Activated T-cell treated with anti-CD3 and anti-CD28 coated beads for 4 hours (primary cell): ENCODE results near the gene CSPG5.

Source experiments
- DNase-seq: peaks from one replicate; pipeline ENCODE4 v3.0.0-alpha.2; 2020

Gene CSPG5, protein sequence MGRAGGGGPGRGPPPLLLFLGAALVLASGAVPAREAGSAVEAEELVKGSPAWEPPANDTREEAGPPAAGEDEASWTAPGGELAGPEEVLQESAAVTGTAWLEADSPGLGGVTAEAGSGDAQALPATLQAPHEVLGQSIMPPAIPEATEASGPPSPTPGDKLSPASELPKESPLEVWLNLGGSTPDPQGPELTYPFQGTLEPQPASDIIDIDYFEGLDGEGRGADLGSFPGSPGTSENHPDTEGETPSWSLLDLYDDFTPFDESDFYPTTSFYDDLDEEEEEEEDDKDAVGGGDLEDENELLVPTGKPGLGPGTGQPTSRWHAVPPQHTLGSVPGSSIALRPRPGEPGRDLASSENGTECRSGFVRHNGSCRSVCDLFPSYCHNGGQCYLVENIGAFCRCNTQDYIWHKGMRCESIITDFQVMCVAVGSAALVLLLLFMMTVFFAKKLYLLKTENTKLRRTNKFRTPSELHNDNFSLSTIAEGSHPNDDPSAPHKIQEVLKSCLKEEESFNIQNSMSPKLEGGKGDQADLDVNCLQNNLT

DNA sequence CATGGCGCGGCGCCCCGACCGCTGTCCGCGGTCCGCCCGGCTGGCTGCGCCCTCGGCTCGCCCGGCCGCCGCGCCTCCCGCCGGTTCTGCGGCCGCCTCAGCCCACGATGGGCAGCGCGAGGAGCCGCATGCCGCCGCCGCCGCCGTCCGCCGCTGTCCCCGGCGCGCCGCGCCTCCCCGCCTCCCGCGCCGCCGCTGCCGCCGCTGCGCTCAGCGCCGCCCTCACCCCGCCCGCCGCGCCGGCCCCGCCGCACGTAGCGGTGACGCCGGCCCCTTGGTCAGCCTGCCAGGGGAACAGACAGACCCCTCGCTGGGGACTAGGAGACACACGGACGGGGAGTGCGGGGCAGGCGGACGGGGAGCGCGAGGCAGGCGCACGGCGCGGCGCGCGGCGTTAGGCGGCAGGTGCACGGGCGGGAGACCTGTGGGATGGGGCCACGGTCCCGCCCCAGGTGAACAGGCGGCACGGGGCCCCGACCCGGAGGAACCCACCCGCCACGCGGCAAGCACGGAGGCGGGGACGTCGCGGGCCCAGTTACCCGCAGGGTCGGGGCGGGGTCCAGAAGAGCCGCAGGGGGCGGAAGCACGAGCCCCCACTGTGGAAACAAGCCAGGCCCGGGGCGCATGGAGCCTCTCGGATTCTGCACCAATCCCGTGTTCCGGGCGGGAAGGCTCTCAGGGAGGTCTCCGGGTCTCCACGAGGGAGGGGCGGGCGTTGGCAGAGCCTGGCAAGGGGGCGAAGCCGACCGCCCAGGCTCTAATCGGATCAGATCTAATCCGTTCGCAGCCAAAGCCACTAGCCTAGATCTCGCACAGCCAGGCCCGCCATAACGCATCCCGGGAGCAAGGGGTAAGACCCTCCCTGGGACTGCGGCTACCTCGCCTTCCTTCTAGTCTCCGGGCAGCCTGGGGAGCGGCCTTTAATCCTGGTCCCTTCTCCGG is at the start of gene CSPG5:
TSS of gene CSPG5 (minus strand) at position 175 of the 942 bp plus-strand sequence. CDS start at position 3, 172 bp downstream.
- DNase-seq, result no peak

DNA sequence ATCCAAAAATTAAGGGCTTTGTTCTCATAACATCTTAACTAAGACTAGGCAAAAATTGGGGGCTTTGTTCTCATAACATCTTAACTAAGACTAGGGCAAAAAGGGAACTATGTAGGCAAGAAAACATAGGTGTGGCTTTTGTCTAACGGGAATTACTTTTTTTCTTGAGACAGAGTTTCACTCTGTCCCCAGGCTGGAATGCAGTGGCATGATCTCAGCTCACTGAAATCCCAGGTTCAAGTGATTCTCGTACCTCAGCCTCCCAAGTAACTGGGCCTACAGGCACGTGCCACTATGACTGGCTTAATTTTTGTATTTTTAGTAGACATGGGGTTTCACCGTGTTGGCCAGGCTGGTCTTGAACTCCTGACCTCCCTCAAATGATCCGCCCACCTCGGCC is 49.8 kb upstream of the CSPG5 start:
- no peak for DNase-seq

DNA sequence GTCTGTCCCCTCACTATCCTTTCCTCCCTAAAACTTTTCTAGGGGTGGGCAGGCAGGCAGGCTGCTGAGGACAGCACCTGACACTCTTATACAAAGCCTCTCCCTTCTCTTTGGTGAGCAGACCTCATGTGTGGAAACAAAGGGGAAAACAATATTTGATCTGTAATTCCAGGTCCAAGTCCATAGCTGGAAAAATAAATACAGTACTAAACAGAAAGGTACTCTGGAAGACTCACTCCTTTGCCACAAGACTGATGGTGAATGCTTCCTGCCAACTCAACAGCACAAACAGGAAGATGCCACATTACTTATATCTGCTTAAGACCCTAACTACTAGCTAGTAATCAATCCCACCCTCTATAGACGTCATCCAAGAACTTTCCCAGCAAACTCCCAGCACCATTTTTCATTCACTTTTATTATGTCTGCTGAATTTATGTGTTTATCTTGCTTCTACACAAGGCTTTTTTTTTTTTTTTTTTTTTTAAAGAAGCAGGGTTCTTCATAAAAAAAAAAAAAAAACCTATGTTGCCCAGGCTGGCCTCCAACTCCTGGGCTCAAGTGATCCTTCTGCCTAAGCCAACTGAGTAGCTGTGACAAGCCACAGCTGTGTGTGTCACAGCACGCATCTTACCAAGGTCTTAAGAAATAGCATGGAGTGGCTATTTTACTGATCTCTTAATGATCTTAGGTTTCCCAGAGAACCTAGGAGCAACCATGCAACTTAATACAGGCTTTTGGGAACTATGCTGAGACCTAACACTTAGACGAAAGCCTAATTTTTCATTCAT is 44.2 kb upstream of the CSPG5 start:
- no peak for DNase-seq

DNA sequence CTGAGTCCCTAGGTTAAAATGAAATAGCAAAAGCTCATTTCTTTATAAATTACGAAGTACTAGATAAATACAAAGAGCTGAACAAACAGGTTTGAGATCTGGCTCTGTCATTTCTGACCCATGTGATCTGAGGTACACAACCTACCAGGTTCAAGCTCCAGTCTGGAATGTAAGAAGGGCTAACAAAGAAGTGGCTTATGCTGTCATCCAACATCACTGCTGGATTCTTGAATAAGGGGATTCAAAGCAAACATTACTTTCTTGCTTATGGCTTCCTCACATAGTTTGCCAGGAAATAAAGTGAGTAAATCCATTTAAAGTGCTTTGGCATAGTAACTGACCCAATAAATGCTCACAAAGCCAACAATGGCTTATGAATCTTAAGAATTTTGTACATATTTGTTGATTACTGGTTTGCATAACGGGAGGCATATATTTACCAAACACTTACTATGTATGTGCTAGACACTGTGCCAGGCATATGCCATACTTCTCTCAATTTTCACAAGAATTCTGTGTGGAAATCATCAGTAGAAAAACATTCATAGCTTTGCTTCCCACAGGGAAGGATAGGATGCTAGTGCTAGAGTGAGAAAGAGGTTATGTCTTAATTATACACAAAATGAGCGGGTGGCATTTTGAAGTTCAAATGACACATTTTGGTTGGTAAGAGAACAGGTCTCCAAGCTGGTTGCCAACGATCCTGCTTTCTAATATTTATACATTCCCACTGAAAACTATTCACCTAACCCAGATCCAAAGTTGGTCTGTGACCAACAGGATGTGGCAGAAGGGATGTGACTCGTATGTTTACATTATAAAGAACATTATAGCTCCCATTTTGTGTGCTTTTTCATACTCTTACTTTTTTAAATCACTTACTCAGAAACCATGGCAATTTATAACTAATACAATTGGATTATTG is 38.7 kb upstream of the CSPG5 start:
- no peak for DNase-seq

DNA sequence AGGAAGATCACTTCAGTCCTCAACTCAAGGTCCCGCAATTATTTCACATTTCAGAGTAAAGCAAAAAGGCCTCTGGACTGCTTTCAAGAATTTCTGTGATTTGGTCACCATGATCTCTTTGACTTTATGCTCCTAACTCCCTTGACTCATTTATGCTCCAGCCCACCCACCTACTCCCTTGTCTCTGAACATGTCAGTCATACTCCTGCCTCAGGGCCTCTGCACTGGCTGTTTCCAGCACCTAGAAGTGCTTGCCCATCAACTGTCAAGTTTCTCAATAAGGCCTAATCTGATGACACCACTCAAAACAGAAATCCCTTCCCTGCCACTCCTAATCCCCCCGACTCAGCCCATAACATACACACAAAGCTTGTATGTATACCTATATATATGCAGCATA is 36.1 kb upstream of the CSPG5 start:
- no peak for DNase-seq

DNA sequence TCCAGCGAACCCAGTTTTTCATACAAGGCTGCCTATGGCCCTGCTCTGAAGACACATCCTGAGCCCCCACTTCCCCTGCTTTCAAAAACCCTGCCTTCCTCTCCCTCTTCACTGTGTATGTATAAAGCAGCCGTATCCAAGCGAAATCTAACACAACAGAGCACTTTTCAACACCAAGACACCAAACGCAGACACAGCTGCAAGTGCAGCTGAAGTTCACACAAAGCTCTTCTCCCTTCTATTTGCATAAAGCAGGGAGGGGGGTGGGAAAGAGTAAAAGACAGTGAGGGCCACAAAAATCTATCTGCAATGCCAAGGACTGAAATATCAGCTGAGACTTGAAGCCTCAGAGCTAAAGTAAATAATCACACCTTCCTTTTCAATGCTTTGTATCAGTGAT is 35.1 kb upstream of the CSPG5 start:
- no peak for DNase-seq

DNA sequence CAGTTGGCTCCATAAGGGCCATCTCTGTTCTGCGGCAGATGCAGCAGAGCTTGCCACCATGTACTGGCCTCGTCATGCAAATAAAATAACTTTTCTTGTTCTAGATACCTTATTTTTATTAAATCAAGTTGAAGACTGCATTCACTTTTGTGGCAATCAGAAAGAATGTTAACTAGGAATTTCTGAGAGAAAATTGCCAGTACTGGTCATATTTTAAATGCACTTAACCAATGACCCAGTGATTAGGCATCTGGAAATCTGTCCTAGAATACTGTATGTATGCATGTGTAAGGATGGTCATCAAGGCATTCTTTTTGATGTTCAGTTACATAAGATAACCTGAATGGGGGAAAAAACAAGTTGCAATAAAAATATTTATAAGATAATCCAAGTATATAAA is 34.2 kb upstream of the CSPG5 start:
- DNase-seq, result no peak

DNA sequence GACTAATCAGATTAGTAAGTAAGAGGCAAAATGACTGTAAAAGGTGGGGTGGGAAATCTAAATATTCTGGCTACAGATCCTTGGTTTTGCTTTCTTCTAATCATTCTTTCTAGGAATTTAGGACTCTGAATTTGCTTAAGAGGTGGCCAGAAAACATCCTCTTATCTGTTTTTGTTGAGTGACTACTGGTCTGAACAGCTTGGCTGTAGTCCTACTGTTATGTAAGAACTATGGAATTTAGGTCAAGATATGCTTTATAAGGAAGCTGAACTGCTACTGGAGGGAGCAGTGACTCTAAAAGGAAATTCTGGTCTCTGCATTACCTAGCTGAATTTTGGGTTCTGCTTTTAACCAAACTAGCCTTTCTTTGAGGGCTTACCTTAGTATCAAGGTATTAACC is 33.5 kb upstream of the CSPG5 start:
- no peak for DNase-seq

DNA sequence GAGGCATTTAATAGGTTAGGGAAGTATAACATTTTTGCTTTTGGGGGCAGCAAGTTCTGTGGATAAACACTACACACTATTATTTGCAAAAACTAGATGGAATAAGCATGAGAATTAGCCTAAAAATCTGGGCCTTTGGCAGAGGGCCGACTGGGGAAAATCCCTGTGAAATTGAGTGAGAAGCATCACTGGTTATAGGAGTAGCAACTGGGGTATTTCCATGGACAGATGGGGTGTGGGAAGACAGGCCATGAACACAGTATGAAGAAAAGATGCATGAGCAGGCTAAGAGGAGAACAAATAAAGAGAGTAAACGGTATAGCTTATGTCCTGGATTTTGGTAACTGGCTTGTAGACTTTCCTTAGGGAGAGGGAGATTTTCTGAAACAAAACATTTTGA is 32.9 kb upstream of the CSPG5 start:
- DNase-seq, result no peak

DNA sequence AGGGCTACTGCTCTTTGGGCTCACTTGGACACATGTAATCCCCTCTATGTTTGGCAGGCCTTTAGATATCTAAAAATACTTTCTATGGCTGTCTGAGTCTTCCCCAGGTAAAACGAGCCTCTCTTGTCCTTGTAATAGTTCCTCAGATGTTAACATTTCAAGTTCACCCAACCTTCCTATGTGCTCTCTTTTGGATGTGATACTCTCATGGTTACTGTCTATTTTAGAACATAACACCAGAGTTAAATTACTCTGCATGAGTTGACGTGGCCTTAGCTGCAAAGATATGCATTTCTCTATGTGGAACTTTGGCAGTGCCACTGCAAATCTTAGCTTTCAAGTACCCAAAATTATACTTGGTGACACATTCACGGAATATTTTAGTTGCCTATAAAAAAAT is 31.9 kb upstream of the CSPG5 start:
- DNase-seq, result no peak

DNA sequence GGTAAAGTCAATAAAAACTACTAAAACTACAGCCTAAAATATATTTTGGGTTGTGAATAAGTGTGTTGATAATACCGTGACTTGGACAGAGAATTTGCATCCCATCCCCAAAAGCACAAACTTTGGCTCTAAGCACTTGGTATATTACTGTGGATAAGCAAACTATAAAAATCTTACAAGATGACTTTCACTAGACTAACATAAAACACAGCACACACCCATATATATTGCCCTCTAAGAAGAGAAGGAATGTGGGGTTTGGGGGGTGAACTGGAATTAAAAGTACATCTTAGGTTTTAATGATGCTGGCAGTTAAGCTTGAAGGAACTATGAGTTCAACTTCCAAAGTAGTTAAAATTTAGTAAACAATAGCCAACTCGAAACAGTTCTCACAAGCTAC is 28.7 kb upstream of the CSPG5 start:
- DNase-seq, result no peak

DNA sequence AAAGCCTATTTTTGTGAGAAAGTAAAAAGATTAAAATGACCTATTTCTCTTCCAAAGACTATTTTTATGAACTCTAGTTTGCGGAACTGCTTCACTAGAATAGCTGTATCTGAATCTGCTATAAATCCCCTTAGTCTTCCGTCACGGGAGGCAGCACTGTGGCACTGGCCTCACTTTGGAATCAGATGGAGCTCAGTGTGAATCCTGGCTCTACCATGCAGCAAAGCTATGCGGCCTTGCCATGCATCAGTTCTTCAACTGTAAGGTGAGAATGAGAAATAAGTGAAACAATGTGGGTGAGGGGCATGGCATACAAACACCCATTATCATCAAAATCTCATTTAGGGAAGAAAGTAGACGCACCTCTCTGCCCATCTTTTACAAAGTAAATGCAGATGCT is 27.5 kb upstream of the CSPG5 start:
- no peak for DNase-seq

DNA sequence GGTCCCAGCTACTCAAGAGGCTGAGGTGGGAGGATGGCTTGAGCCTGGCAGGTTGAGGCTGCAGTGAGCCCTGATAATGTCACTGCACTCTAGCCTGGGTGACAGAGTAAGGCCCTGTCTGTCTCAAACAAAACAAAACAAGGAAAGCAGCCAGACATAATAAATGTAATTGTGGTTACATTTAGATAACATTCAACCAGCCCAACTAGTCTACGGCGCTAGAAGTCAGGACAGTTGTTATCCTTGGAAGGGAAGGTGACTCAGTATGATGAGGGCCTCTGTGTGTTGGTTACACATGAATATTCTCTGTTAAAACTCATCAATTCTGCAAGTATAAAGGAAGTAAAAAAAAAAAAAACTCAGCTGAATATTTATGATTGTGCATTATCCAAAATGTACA is 27.0 kb upstream of the CSPG5 start:
- no peak for DNase-seq

DNA sequence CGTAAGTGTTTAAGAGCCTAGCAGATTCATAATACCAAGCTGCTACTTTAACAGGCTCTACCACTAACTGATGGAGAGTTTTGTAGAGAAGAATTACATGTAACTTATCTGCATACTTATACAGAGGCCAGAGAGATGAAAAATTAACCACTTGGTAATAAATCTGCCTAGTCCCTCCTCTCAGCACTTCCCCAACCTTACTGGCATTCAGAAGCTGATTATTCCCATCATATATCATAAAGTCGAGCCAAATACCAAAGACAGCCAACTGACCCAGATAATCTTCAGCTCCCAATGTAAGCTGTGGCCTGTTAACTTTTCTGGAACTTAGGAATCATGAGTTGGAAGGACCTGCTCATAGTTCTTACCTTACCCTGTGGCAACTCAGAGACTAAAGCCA is 25.5 kb upstream of the CSPG5 start:
- DNase-seq, result no peak

DNA sequence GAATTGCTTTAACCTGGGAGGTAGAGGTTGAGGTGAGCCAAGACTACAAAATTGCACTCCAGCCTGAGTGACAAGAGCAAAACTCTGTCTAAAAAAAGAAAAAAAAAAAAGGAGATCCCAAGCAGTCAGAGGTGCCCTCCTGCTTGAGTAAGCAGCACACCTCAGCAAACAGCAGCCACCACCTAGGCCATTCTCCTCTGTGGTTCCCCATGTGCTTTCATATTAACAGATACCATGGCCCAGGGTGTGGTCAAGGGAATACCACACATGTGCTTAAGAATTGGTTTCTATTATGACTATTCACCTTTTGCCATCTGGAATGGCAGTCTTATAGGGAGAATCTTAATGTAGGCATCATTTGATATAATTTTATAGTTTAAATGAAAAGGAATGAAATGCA is 24.7 kb upstream of the CSPG5 start:
- DNase-seq, result no peak

DNA sequence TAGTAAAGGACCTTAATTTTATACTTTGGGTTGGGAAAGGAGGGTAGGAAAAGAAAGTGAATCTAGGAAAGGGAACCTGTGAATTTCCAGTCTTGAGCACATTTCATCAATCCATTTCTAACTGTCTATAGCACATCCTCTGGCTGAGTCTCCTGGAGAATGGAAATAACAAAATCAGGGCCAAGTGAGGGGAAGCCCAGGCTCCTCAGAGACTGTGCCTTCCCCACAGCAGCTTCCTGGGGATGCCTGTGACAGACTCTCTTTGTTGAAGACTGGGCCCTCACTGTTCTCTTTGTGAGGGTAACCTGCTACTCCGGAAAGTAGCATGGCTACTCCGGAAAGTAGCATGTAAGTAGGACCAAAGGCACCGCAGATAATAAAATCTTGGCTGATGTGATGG is 22.6 kb upstream of the CSPG5 start:
- DNase-seq, result no peak

DNA sequence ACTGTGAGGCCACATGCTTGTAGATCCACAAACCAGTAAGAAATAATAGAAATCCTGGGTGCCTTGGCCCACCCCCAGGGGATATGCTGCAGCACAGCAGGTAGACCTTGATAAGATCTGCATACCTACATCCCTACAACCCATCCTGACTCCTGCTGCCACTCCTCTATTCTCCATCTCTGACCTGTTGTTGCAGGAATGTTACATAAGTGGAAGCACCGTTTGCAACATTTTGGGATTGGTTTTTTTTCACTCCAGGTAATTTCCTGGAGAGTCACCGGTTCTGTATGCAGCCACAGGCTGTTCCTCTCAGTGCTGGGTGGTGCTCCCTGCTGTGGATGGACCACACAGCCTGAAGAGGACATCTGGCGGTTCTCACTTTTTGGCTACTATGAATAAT is 16.1 kb upstream of the CSPG5 start:
- no peak for DNase-seq

DNA sequence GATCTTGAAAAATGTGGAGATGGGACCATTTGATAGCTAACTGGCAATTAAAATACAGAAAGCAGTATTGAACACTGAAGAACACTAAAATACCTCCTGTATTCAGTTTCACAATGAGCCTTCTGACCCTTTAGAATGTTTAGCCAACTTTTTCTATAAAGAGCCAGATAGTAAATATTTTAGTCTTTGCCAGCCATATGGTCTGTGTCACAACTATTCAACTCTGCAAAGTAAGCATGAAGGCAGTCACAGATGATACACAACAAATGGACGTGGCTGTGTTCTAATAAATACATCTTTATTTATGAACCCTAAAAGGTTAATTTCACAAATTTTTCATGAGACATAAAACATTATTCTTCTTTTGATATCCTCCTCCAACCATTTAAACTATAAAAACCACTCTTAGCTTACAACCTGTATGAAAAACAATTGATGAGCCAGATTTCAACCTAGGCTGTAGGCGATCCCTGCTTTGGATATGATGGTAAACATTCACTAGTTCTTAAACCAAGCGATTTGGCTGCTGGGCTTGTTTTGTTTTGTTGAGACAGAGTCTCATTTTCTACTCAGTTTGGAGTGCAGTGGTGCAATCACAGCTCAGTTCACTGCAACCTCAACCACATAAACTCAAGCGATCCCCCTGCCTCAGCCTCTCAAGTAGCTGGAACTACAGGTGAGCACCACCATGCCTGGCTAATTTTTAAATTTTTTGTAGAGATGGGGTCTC is 13.6 kb upstream of the CSPG5 start:
- no peak for DNase-seq

DNA sequence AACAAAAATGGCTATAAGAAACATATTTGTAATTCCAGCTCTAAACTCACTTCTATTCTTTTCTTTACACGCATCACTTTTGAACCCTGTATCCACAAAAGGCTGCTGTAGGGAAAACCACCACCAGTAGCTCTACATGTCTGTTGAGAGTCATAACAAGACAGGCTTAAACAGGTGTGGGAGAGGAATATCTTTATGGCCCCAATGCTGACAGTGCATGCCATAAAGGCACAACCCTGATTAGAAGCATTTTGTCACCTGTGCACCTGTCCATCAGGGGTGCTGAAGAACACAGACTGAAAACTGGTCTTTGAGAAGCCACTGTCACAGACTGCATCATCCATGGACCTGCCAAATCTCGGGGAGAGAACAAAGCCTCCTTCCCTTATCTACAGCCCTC is 11.6 kb upstream of the CSPG5 start:
- DNase-seq, result no peak

DNA sequence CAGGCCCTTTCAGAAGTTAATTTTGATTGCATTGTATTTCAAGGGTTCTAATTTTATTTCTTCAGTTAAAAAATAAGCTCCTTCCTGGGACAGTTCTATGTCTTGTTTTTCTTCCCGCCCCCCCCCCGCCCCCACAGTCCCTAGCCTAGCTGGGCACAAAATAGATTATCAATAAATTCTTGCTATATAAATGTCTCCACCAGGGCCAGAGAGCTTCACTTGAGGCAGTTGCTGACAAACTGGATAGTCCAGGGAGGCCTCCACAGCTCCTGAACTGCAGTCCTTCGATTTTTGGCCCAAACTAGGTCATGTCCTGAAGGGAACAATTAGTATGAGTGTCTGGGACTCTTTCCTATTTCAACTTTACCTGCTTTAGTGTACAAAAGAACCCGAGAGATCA is 9.9 kb upstream of the CSPG5 start:
- DNase-seq, result no peak

DNA sequence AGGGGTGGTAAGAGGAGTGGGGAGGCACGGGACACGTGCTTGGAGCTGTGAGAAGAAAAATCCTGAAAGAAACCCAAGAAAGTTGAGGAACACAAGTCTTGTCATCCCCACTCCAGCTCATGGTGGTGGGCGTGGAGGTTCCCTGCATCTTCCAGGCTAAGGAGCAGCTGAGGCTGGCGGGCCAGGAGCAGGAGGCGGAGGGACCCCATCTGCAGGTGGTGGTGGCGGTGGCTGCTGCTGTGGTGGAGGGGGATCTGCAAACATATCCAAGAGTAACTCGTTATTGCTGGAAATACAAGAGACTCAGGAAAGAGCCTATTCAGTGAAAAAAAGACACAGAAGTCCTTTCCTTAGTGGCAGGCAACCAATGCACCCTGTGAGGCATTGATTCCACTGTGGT is 9.4 kb upstream of the CSPG5 start:
- no peak for DNase-seq
